Activated naive CD8-positive, alpha-beta T cell treated with anti-CD3 and anti-CD28 coated beads for 36 hours (primary cell): ENCODE measurements around the gene CCDC112. TPM values are rescaled to one million over a fixed set of nuclear protein-coding genes. Genes with fewer than 3 reads are reported as not detected.
"Not testable (repeated sequence)": the region's sequence is repeated elsewhere in the genome, so short reads cannot be mapped to it uniquely, and the experiment has no call there.

ENCODE experiments used
- DNase-seq: peaks from one replicate; pipeline ENCODE4 v3.0.0; 2021
- H3K27ac Mint-ChIP-seq: one replicate; pipeline ENCODE4 v1.8.0; 2022; ENCODE audit warnings: mild to moderate bottlenecking, moderate library complexity, mixed read lengths
- H3K27me3 Mint-ChIP-seq: one replicate; pipeline ENCODE4 v1.8.0; 2022; ENCODE audit warnings: mild to moderate bottlenecking, mixed read lengths
- H3K36me3 Mint-ChIP-seq: one replicate; pipeline ENCODE4 v1.8.0; 2021; ENCODE audit warnings: mild to moderate bottlenecking, mixed read lengths
- H3K4me1 Mint-ChIP-seq: one replicate; pipeline ENCODE4 v1.8.0; 2021; ENCODE audit warnings: mixed read lengths
- H3K4me3 Mint-ChIP-seq: one replicate; pipeline ENCODE4 v1.8.0; 2022; ENCODE audit warnings: mild to moderate bottlenecking, moderate library complexity, mixed read lengths
- H3K9me3 Mint-ChIP-seq: one replicate; pipeline ENCODE4 v1.8.0; 2022; ENCODE audit warnings: mixed read lengths
- total RNA-seq, 2 experiments: library from RNA; stranded (reverse); gene quantifications; one replicate each; pipeline ENCODE4 v1.2.3, GENCODE V29; 2021

The CCDC112 gene
- total RNA-seq, 2 experiments from 2014 or later = 1.7 to 1.8 TPM

DNA sequence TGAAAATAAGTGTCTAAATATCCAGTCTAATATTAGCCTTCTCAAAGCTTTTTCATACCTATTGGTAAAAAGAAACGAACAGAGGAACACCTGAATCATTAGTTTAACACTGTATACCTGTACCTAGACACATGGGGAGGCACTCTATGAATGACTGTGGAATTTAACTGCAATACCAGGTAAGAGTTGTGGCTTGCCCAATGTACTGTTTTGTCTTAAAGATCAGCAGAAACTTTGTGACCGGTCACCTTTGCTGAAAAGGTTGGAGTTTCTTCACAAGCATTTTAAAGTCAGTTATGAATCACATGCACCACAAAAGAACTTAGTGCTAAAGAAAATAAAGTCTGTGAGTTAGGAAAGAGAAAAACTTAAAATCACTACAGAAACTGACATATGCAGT lies 36.2 kb downstream of the CCDC112 start:
- Mint-ChIP-seq H3K4me1 (peaks cover 60% of the 10 kb centered on the region), H3K27ac (no peak overlapping the region), H3K36me3 (peaks cover 18% of the 10 kb centered on the region), H3K27me3 (no peaks in the 10 kb centered on the region), H3K4me3 (peak overlapping the region; percentile 34), H3K9me3 (no peaks in the 10 kb centered on the region)
- DNase-seq = no peak

DNA sequence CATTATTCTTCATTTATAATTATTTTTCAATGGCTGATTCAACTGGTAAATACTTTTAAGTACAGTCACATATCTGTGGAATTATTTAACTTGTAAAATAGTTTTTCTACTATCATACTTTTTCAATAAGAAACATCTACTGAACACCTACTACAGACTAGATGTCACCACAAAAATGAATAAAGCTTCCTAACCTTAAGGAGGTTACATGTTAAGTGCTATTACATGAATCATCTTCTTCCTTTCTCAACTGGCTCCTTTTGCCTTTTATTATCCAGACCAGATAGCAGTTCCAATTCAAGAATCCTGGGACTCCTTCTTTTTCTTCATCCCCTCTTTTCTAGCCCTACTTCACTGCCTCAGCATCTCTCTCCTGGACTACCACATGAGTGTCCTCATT lies 38.5 kb downstream of the CCDC112 start:
- H3K27me3 Mint-ChIP-seq = no peaks in the 10 kb centered on the region
- no peak for DNase-seq
- H3K36me3 Mint-ChIP-seq = peaks cover 19% of the 10 kb centered on the region
- H3K4me1 Mint-ChIP-seq = peaks cover 70% of the 10 kb centered on the region
- no peak overlapping the region for H3K27ac Mint-ChIP-seq
- H3K9me3 Mint-ChIP-seq = no peaks in the 10 kb centered on the region
- H3K4me3 Mint-ChIP-seq = no peak overlapping the region

DNA sequence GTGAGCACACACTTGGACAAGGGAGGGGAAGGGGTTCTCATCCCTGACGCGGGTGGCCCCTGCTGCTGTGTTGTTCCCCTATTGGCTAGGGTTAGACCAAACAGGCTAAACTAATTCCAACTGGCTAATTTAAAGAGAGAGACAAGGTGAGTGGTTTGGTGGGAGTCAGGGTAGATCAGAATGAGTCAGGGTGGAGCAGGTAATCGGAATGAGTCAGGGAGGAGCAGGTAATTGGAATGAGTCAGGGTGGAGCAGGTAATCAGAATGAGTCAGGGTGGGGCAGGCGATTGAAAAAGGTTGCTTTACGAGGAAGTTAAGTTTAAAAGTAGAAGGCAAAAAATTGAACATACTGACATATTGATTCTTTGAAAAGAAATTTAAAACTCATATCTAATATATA lies 47.1 kb downstream of the CCDC112 start:
- H3K4me1 Mint-ChIP-seq, H3K27ac Mint-ChIP-seq, H3K27me3 Mint-ChIP-seq, H3K9me3 Mint-ChIP-seq, DNase-seq, H3K4me3 Mint-ChIP-seq: not testable (repeated sequence)
- H3K36me3 Mint-ChIP-seq = peaks cover 12% of the 10 kb centered on the region

DNA sequence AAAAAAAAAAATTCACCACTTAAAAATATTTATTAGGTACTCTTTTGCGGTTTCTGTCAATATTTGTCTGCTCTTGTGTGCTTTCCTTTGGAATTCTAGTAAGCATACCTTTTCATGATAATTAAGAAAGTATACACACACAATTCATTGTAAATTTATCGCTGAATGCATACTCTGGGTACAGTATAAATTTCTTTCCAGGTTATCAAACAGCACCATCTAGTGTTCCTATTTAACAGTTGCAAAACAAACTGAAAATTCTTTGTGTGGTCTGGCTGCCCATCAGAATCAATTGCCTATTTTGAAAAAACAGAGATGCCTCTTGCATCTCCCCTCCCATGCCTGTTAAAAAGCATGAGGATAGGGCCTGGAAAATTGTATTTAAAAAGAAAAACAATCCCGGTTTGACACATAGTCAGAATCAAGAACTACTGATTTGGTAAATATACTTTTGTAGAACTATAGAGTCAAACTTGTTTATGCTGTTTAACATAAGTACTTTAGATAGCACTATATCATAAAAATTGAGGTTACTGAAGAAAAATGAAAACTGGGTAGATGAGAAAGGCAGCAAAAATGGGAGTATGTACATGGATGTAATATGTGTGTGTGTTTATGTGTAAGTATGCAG lies 50.0 kb downstream of the CCDC112 start:
- no peak for DNase-seq
- Mint-ChIP-seq H3K36me3 (peaks cover 11% of the 10 kb centered on the region), H3K4me3 (no peak overlapping the region), H3K4me1 (peaks cover 20% of the 10 kb centered on the region), H3K27me3 (no peaks in the 10 kb centered on the region), H3K27ac (no peak overlapping the region), H3K9me3 (no peaks in the 10 kb centered on the region)

DNA sequence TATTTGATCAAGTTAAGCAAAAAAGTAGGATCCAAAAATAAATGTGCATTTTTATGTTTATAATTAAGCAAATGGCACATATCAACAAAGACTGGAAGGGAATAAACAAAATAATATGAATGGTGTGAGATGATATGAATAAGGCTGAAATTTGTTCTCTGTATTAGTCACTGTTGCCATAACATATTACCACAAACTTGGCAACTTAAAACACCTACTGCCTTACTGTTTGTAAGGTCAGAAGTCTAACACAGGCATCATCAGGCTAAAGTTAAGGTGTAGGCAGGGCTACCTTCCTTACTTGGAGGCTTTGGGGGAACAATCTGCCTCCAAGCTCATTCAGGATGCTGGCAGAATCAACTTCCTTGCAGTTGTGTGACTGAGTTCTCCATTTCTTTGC lies 53.0 kb downstream of the CCDC112 start:
- DNase-seq = no peak
- H3K36me3 Mint-ChIP-seq = peaks cover 13% of the 10 kb centered on the region
- no peaks in the 10 kb centered on the region for H3K27me3 Mint-ChIP-seq
- no peak overlapping the region for H3K27ac Mint-ChIP-seq
- peaks cover 17% of the 10 kb centered on the region for H3K4me1 Mint-ChIP-seq
- no peak overlapping the region for H3K4me3 Mint-ChIP-seq
- H3K9me3 Mint-ChIP-seq = no peaks in the 10 kb centered on the region

DNA sequence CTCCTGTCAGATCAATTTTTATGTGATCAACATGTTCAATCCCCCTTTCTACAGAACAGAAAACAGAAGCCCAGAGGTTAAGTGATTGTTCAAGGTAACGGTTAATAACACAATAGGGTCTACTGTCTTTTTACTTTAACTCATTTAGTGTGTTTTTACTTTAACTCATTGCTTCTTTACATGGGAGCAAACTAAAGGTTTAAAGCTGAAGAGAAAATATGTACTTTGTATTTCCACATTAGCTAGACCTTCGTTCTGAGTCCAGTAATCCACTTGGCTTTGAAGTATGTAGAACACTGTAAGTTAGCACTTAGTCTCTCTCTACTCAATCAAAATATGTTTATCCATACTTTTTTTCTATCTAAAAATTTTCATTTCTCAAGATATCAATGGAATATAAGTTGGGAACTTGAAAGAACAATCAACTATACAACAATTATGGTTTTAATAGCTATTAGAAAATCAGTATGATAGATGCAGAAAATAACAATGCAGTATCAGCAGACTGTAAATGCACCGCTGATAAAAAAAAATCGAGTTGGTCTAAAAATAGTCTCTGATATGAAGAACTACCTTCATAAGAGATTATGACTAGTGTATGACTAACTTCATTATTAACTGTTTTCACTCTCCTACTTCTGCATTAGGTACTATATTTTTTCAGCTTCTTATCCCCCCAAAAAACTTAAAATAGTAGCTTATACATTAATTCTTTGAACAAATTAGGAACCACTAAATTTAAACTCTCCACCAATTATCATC lies 54.4 kb downstream of the CCDC112 start:
- no peaks in the 10 kb centered on the region for H3K27me3 Mint-ChIP-seq
- peaks cover 17% of the 10 kb centered on the region for H3K4me1 Mint-ChIP-seq
- no peaks in the 10 kb centered on the region for H3K9me3 Mint-ChIP-seq
- no peak overlapping the region for H3K4me3 Mint-ChIP-seq
- no peak overlapping the region for H3K27ac Mint-ChIP-seq
- no peak for DNase-seq
- peaks cover 13% of the 10 kb centered on the region for H3K36me3 Mint-ChIP-seq

DNA sequence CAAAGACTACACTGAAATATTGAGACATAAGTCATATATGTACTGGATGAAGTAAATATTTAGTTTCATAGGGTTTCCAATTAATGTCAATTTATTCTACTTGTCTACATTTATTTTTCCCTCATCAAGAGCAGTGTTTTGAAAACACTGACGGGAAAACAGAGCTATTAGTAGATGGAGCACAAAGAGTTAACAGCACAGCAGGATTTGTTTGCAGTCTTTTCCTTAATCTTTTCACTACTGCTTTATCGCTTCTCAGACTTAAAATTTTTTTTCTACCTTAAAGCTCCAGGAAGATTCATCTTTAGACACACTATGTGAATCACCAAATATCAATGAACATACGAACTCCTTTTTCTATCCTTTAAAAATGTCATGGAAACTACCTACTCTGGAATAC lies 59.4 kb downstream of the CCDC112 start:
- Mint-ChIP-seq H3K4me1 (peaks cover 12% of the 10 kb centered on the region), H3K27ac (no peak overlapping the region), H3K9me3 (no peaks in the 10 kb centered on the region), H3K27me3 (no peaks in the 10 kb centered on the region), H3K4me3 (no peak overlapping the region), H3K36me3 (peaks cover 22% of the 10 kb centered on the region)
- no peak for DNase-seq

DNA sequence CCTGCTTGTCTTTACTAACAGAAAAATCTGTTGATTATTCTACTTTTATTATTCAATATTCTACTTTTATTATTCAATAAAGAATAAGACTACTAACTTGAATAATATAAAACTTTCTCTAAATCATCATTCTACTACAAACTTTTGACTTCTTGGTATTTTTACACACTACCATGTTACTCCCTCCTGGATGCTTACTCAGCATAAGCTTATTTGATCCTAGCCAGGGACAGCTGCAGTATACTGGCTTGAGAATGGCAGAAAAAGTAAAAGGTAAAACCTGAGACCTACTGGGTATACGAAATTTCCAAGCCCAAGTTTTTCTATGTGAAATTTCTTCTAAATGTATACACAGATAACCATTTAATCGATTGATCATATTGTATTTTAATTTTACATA lies 59.9 kb downstream of the CCDC112 start:
- Mint-ChIP-seq H3K4me1 (peaks cover 12% of the 10 kb centered on the region), H3K36me3 (peaks cover 19% of the 10 kb centered on the region), H3K4me3 (no peak overlapping the region), H3K9me3 (no peaks in the 10 kb centered on the region), H3K27ac (no peak overlapping the region), H3K27me3 (no peaks in the 10 kb centered on the region)
- no peak for DNase-seq

DNA sequence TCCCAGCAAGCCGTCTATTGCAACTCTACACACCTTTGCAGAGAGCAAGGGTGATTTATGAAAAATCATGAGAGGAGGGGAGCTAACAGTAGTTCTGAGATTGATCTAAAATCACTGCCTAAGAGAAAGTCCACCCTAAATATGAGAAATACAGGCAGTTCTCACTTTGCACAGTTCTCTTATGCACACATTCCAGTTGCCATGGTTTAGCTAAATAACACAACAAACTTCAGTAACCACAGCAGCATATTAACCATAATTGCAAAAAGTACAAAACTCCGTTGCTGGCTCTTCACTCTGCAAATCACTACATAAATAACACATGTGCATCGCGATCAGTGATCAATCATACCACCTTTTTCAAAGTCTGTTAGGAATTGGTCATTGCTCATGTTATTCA lies 64.9 kb downstream of the CCDC112 start:
- no peaks in the 10 kb centered on the region for H3K27me3 Mint-ChIP-seq
- no peaks in the 10 kb centered on the region for H3K9me3 Mint-ChIP-seq
- DNase-seq = no peak
- peaks cover 9% of the 10 kb centered on the region for H3K4me1 Mint-ChIP-seq
- peaks cover 30% of the 10 kb centered on the region for H3K36me3 Mint-ChIP-seq
- no peak overlapping the region for H3K27ac Mint-ChIP-seq
- H3K4me3 Mint-ChIP-seq = no peak overlapping the region

DNA sequence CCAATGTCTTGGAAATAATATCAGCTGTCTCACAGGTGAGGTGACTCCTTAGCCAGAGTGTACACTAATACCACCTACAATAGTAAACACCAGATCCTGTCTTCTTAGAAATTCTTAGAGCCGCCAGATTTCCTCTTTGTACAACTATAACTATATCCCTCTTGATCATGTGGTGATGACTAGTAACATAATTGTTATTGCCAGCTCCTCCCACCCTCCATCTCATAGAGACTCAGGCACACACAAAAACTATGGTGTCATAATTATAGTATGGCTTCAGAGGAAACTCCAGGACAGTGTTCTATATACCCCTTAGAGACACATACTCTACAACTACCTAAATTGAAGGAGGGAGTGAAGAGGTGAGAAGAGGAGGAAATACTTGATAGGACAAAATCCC lies 66.8 kb downstream of the CCDC112 start:
- Mint-ChIP-seq H3K27ac (no peak overlapping the region), H3K4me1 (peaks cover 6% of the 10 kb centered on the region), H3K4me3 (no peak overlapping the region), H3K9me3 (no peaks in the 10 kb centered on the region), H3K27me3 (no peaks in the 10 kb centered on the region), H3K36me3 (peaks cover 32% of the 10 kb centered on the region)
- DNase-seq = no peak

DNA sequence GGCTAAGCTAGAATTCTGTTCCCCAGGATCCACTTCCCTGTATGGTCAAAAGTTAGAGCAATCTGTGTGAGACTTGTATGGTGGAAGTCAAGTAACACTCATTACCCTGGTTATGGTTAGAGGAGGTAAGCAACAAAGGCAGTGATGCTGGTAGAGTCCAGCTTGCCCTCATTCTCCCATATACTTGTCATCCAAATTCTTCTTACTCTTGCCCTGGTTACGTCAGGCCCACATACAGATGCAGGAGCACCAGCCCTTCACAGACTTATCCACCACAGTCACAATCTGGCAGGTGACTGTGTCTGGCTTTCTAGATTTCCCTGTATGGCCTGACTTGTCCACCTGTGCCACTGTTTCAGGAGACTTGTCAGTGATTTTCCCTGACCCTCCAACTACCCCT lies 69.2 kb downstream of the CCDC112 start:
- H3K27me3 Mint-ChIP-seq = no peaks in the 10 kb centered on the region
- no peaks in the 10 kb centered on the region for H3K9me3 Mint-ChIP-seq
- no peak overlapping the region for H3K4me3 Mint-ChIP-seq
- peaks cover 28% of the 10 kb centered on the region for H3K36me3 Mint-ChIP-seq
- no peak for DNase-seq
- H3K4me1 Mint-ChIP-seq = peaks cover 3% of the 10 kb centered on the region
- H3K27ac Mint-ChIP-seq = no peak overlapping the region

Other genes with a start within 250 kb of the CCDC112 start
- under 1 TPM; 0.04 to 0.19 TPM for gene TRIM36, start 126.7 kb downstream of the CCDC112 start, total RNA-seq
- 10 to 100 TPM; 47.9 TPM for gene PGGT1B, start 33.8 kb downstream of the CCDC112 start, total RNA-seq
- gene FEM1C, start 248.1 kb upstream of the CCDC112 start, total RNA-seq = 10 to 100 TPM; 14.7 to 15.6 TPM